ENCODE results near the gene MFAP3.

DNA sequence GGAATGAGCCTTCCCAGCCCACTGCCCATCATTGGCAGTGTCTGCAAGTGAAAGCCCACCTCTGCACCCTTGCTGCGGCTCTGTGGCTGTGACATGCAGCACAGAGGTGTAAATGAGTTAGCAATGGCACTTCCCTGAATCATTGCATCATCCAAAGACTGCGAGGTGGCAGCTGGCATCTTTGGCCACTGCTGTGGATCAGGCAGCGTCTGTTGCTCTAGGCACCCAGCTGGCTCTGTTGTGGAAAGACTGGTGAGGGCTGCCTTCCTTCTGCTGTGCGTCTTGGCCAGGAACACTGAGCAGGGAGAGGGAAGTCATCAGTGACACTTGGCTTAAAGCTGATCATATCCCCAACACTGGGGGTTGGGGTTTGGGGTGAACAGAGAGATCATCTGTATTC is 64.5 kb downstream of the MFAP3 start:
- no peak for TF ChIP-seq TOX (CRISPR knock-in tag; IDR thresholded peaks at IDR 0.05; ENCODE audit: borderline replicate concordance)
- no peak for TF ChIP-seq ZFP30 (CRISPR knock-in tag; IDR thresholded peaks at IDR 0.05)
